ENCODE data around the gene HPDL. TPM values are rescaled to one million over a fixed set of nuclear protein-coding genes. Genes with fewer than 3 reads are reported as not detected.
"Not testable (repeated sequence)": the region's sequence is repeated elsewhere in the genome, so short reads cannot be mapped to it uniquely, and the experiment has no call there.

HPDL gene
- 9.8 TPM for polyA plus RNA-seq (2012; ENCODE audit: missing spikeins)

GRCh38 chr1:45326627-45327623 lies at the start of gene HPDL:
Gene HPDL (plus strand): TSS chr1:45326895. CDS start chr1:45327149, 254 bp downstream.
- DNase-seq (ENCODE audit: insufficient read length) = peak; percentile 78
- no peak for FAIRE-seq

GRCh38 chr1:45282351-45282750 lies 44.3 kb upstream of the HPDL start:
- no peak for DNase-seq (ENCODE audit: insufficient read length)
- TF ChIP-seq POLR2A (IDR thresholded peaks at IDR 0.05; ENCODE audit: low read depth, low read length) (no peak), TAF1 (IDR thresholded peaks at IDR 0.05; ENCODE audit: borderline replicate concordance, low read depth, low read length) (no peak), POLR2AphosphoS5 (IDR thresholded peaks at IDR 0.05; ENCODE audit: low read depth, low read length) (no peak)
- FAIRE-seq = no peak

More at GRCh38 chr1:45326627-45327623, at the start of gene HPDL:
- TF ChIP-seq POLR2AphosphoS5 (IDR thresholded peaks at IDR 0.05; ENCODE audit: low read depth, low read length) = peak; percentile 94
- TF ChIP-seq TAF1 (IDR thresholded peaks at IDR 0.05; ENCODE audit: borderline replicate concordance, low read depth, low read length) = peak; percentile 84
- TF ChIP-seq POLR2A (IDR thresholded peaks at IDR 0.05; ENCODE audit: low read depth, low read length) = peak; percentile 93

- not testable (repeated sequence) for FAIRE-seq
Observed at GRCh38 chr1:45284858-45285257, 41.8 kb upstream of the HPDL start.

GRCh38 chr1:45286521-45286920 lies 40.2 kb upstream of the HPDL start:
- not testable (repeated sequence) for DNase-seq (ENCODE audit: insufficient read length); FAIRE-seq

More at GRCh38 chr1:45284858-45285257, 41.8 kb upstream of the HPDL start:
- DNase-seq (ENCODE audit: insufficient read length) = not testable (repeated sequence)

GRCh38 chr1:45291002-45291401 lies 35.7 kb upstream of the HPDL start:
- DNase-seq (ENCODE audit: insufficient read length); FAIRE-seq: not testable (repeated sequence)

- TF ChIP-seq POLR2AphosphoS5 (IDR thresholded peaks at IDR 0.05; ENCODE audit: low read depth, low read length) (no peak), POLR2A (IDR thresholded peaks at IDR 0.05; ENCODE audit: low read depth, low read length) (no peak), TAF1 (IDR thresholded peaks at IDR 0.05; ENCODE audit: borderline replicate concordance, low read depth, low read length) (no peak)
- no peak for FAIRE-seq
- DNase-seq (ENCODE audit: insufficient read length) = no peak
Observed at GRCh38 chr1:45291716-45292115, 35.0 kb upstream of the HPDL start.

GRCh38 chr1:45297666-45298356 lies 28.9 kb upstream of the HPDL start:
- DNase-seq (ENCODE audit: insufficient read length) (no peak), FAIRE-seq (no peak)
- TF ChIP-seq POLR2AphosphoS5 (IDR thresholded peaks at IDR 0.05; ENCODE audit: low read depth, low read length) (no peak), POLR2A (IDR thresholded peaks at IDR 0.05; ENCODE audit: low read depth, low read length) (no peak), TAF1 (IDR thresholded peaks at IDR 0.05; ENCODE audit: borderline replicate concordance, low read depth, low read length) (no peak)

- no peak for FAIRE-seq
- DNase-seq (ENCODE audit: insufficient read length) = no peak
- no peak for TF ChIP-seq POLR2AphosphoS5 (IDR thresholded peaks at IDR 0.05; ENCODE audit: low read depth, low read length)
- TF ChIP-seq POLR2A (IDR thresholded peaks at IDR 0.05; ENCODE audit: low read depth, low read length) = no peak
- no peak for TF ChIP-seq TAF1 (IDR thresholded peaks at IDR 0.05; ENCODE audit: borderline replicate concordance, low read depth, low read length)
Observed at GRCh38 chr1:45299296-45299695, 27.4 kb upstream of the HPDL start.

- DNase-seq (ENCODE audit: insufficient read length) (peak; percentile 34), FAIRE-seq (peak; percentile 40)
- TF ChIP-seq TAF1 (IDR thresholded peaks at IDR 0.05; ENCODE audit: borderline replicate concordance, low read depth, low read length) (no peak), POLR2AphosphoS5 (IDR thresholded peaks at IDR 0.05; ENCODE audit: low read depth, low read length) (no peak), POLR2A (IDR thresholded peaks at IDR 0.05; ENCODE audit: low read depth, low read length) (no peak)
Observed at GRCh38 chr1:45299981-45300668, 26.6 kb upstream of the HPDL start.

- DNase-seq (ENCODE audit: insufficient read length) (no peak), FAIRE-seq (no peak)
- TF ChIP-seq TAF1 (IDR thresholded peaks at IDR 0.05; ENCODE audit: borderline replicate concordance, low read depth, low read length) (no peak), POLR2A (IDR thresholded peaks at IDR 0.05; ENCODE audit: low read depth, low read length) (no peak), POLR2AphosphoS5 (IDR thresholded peaks at IDR 0.05; ENCODE audit: low read depth, low read length) (no peak)
Observed at GRCh38 chr1:45300669-45300997, 26.1 kb upstream of the HPDL start.

- TF ChIP-seq POLR2AphosphoS5 (IDR thresholded peaks at IDR 0.05; ENCODE audit: low read depth, low read length) (no peak), POLR2A (IDR thresholded peaks at IDR 0.05; ENCODE audit: low read depth, low read length) (no peak), TAF1 (IDR thresholded peaks at IDR 0.05; ENCODE audit: borderline replicate concordance, low read depth, low read length) (no peak)
- FAIRE-seq (no peak), DNase-seq (ENCODE audit: insufficient read length) (no peak)
Observed at GRCh38 chr1:45302505-45303150, 24.1 kb upstream of the HPDL start.
